Measurements from ENCODE around the gene SLC19A2.

Gene SLC19A2

GRCh38 chr1:169525391-169525790 lies 39.6 kb upstream of the SLC19A2 start:
- Histone ChIP-seq H3K27ac (ENCODE audit: low read depth, low read length, severe bottlenecking) (no peak overlapping the region), H3K9me3 (ENCODE audit: control insufficient read depth, low read length) (no peaks in the 10 kb centered on the region), H3K4me3 (ENCODE audit: extremely low read depth, insufficient read depth, low read length, poor library complexity, severe bottlenecking) (no peak overlapping the region), H3K36me3 (ENCODE audit: control insufficient read depth, insufficient read depth, low read length) (no peaks in the 10 kb centered on the region), H3K4me1 (ENCODE audit: control insufficient read depth, insufficient read depth, low read length, poor library complexity, severe bottlenecking) (peaks cover 5% of the 10 kb centered on the region)
- no CpG with 5 or more reads among the region's 1 CpG for WGBS, 2 experiments (ENCODE audit: insufficient coverage in 2 of 2)

- Histone ChIP-seq H3K36me3 (ENCODE audit: control insufficient read depth, insufficient read depth, low read length) (no peaks in the 10 kb centered on the region), H3K4me1 (ENCODE audit: control insufficient read depth, insufficient read depth, low read length, poor library complexity, severe bottlenecking) (peaks cover 4% of the 10 kb centered on the region), H3K27ac (ENCODE audit: low read depth, low read length, severe bottlenecking) (no peak overlapping the region), H3K4me3 (ENCODE audit: extremely low read depth, insufficient read depth, low read length, poor library complexity, severe bottlenecking) (no peak overlapping the region), H3K9me3 (ENCODE audit: control insufficient read depth, low read length) (no peaks in the 10 kb centered on the region)
Measured at GRCh38 chr1:169523904-169524303, 38.2 kb upstream of the SLC19A2 start.

GRCh38 chr1:169521226-169521625 lies 35.5 kb upstream of the SLC19A2 start:
- H3K4me3 ChIP-seq (ENCODE audit: extremely low read depth, insufficient read depth, low read length, poor library complexity, severe bottlenecking): no peak overlapping the region
- no CpG with 5 or more reads among the region's 1 CpG for WGBS, 2 experiments (ENCODE audit: insufficient coverage in 2 of 2)
- H3K27ac ChIP-seq (ENCODE audit: low read depth, low read length, severe bottlenecking): no peak overlapping the region
- no peaks in the 10 kb centered on the region for H3K4me1 ChIP-seq (ENCODE audit: control insufficient read depth, insufficient read depth, low read length, poor library complexity, severe bottlenecking)
- no peaks in the 10 kb centered on the region for H3K36me3 ChIP-seq (ENCODE audit: control insufficient read depth, insufficient read depth, low read length)
- no peaks in the 10 kb centered on the region for H3K9me3 ChIP-seq (ENCODE audit: control insufficient read depth, low read length)

- no peak overlapping the region for H3K27ac ChIP-seq (ENCODE audit: low read depth, low read length, severe bottlenecking)
- no peak overlapping the region for H3K4me3 ChIP-seq (ENCODE audit: extremely low read depth, insufficient read depth, low read length, poor library complexity, severe bottlenecking)
- H3K4me1 ChIP-seq (ENCODE audit: control insufficient read depth, insufficient read depth, low read length, poor library complexity, severe bottlenecking): no peaks in the 10 kb centered on the region
- no CpG with 5 or more reads among the region's 2 CpGs for WGBS, 2 experiments (ENCODE audit: insufficient coverage in 2 of 2)
- H3K36me3 ChIP-seq (ENCODE audit: control insufficient read depth, insufficient read depth, low read length): no peaks in the 10 kb centered on the region
- no peaks in the 10 kb centered on the region for H3K9me3 ChIP-seq (ENCODE audit: control insufficient read depth, low read length)
Measured at GRCh38 chr1:169517558-169518186, 31.9 kb upstream of the SLC19A2 start.

GRCh38 chr1:169515641-169516040 lies 29.9 kb upstream of the SLC19A2 start:
- Histone ChIP-seq H3K36me3 (ENCODE audit: control insufficient read depth, insufficient read depth, low read length) (no peaks in the 10 kb centered on the region), H3K4me3 (ENCODE audit: extremely low read depth, insufficient read depth, low read length, poor library complexity, severe bottlenecking) (no peak overlapping the region), H3K27ac (ENCODE audit: low read depth, low read length, severe bottlenecking) (no peak overlapping the region), H3K4me1 (ENCODE audit: control insufficient read depth, insufficient read depth, low read length, poor library complexity, severe bottlenecking) (no peaks in the 10 kb centered on the region), H3K9me3 (ENCODE audit: control insufficient read depth, low read length) (no peaks in the 10 kb centered on the region)

- H3K27ac ChIP-seq (ENCODE audit: low read depth, low read length, severe bottlenecking): no peak overlapping the region
- WGBS, 2 experiments (ENCODE audit: insufficient coverage in 2 of 2): no CpG with 5 or more reads among the region's 2 CpGs
- H3K4me1 ChIP-seq (ENCODE audit: control insufficient read depth, insufficient read depth, low read length, poor library complexity, severe bottlenecking): no peaks in the 10 kb centered on the region
- H3K4me3 ChIP-seq (ENCODE audit: extremely low read depth, insufficient read depth, low read length, poor library complexity, severe bottlenecking): no peak overlapping the region
- H3K9me3 ChIP-seq (ENCODE audit: control insufficient read depth, low read length): no peaks in the 10 kb centered on the region
- no peaks in the 10 kb centered on the region for H3K36me3 ChIP-seq (ENCODE audit: control insufficient read depth, insufficient read depth, low read length)
Measured at GRCh38 chr1:169514566-169515270, 29.0 kb upstream of the SLC19A2 start.

GRCh38 chr1:169513208-169513607 lies 27.5 kb upstream of the SLC19A2 start:
- no peaks in the 10 kb centered on the region for H3K36me3 ChIP-seq (ENCODE audit: control insufficient read depth, insufficient read depth, low read length)
- H3K27ac ChIP-seq (ENCODE audit: low read depth, low read length, severe bottlenecking): no peak overlapping the region
- H3K9me3 ChIP-seq (ENCODE audit: control insufficient read depth, low read length): no peaks in the 10 kb centered on the region
- no peaks in the 10 kb centered on the region for H3K4me1 ChIP-seq (ENCODE audit: control insufficient read depth, insufficient read depth, low read length, poor library complexity, severe bottlenecking)
- H3K4me3 ChIP-seq (ENCODE audit: extremely low read depth, insufficient read depth, low read length, poor library complexity, severe bottlenecking): no peak overlapping the region

GRCh38 chr1:169511316-169512005 lies 25.7 kb upstream of the SLC19A2 start:
- H3K4me3 ChIP-seq (ENCODE audit: extremely low read depth, insufficient read depth, low read length, poor library complexity, severe bottlenecking): no peak overlapping the region
- H3K36me3 ChIP-seq (ENCODE audit: control insufficient read depth, insufficient read depth, low read length): no peaks in the 10 kb centered on the region
- H3K27ac ChIP-seq (ENCODE audit: low read depth, low read length, severe bottlenecking): no peak overlapping the region
- H3K4me1 ChIP-seq (ENCODE audit: control insufficient read depth, insufficient read depth, low read length, poor library complexity, severe bottlenecking): no peaks in the 10 kb centered on the region
- 100% methylated on average over 1 of the region's 3 CpGs; no CpG with 5 or more reads in 1 of the 2 experiments for WGBS, 2 experiments (ENCODE audit: insufficient coverage in 2 of 2)
- no peaks in the 10 kb centered on the region for H3K9me3 ChIP-seq (ENCODE audit: control insufficient read depth, low read length)

- Histone ChIP-seq H3K4me1 (ENCODE audit: control insufficient read depth, insufficient read depth, low read length, poor library complexity, severe bottlenecking) (no peaks in the 10 kb centered on the region), H3K4me3 (ENCODE audit: extremely low read depth, insufficient read depth, low read length, poor library complexity, severe bottlenecking) (no peak overlapping the region), H3K9me3 (ENCODE audit: control insufficient read depth, low read length) (no peaks in the 10 kb centered on the region), H3K27ac (ENCODE audit: low read depth, low read length, severe bottlenecking) (no peak overlapping the region), H3K36me3 (ENCODE audit: control insufficient read depth, insufficient read depth, low read length) (no peaks in the 10 kb centered on the region)
- 79 to 96% methylated on average over 2 of the region's 4 CpGs for WGBS, 2 experiments (ENCODE audit: insufficient coverage in 2 of 2)
Measured at GRCh38 chr1:169510060-169510459, 24.3 kb upstream of the SLC19A2 start.

- Histone ChIP-seq H3K9me3 (ENCODE audit: control insufficient read depth, low read length) (no peaks in the 10 kb centered on the region), H3K4me3 (ENCODE audit: extremely low read depth, insufficient read depth, low read length, poor library complexity, severe bottlenecking) (no peak overlapping the region), H3K27ac (ENCODE audit: low read depth, low read length, severe bottlenecking) (no peak overlapping the region), H3K4me1 (ENCODE audit: control insufficient read depth, insufficient read depth, low read length, poor library complexity, severe bottlenecking) (no peaks in the 10 kb centered on the region), H3K36me3 (ENCODE audit: control insufficient read depth, insufficient read depth, low read length) (no peaks in the 10 kb centered on the region)
- no CpG with 5 or more reads among the region's 1 CpG for WGBS, 2 experiments (ENCODE audit: insufficient coverage in 2 of 2)
Measured at GRCh38 chr1:169509354-169509753, 23.6 kb upstream of the SLC19A2 start.
